ENCODE measurements around the gene CTDP1.

DNA sequence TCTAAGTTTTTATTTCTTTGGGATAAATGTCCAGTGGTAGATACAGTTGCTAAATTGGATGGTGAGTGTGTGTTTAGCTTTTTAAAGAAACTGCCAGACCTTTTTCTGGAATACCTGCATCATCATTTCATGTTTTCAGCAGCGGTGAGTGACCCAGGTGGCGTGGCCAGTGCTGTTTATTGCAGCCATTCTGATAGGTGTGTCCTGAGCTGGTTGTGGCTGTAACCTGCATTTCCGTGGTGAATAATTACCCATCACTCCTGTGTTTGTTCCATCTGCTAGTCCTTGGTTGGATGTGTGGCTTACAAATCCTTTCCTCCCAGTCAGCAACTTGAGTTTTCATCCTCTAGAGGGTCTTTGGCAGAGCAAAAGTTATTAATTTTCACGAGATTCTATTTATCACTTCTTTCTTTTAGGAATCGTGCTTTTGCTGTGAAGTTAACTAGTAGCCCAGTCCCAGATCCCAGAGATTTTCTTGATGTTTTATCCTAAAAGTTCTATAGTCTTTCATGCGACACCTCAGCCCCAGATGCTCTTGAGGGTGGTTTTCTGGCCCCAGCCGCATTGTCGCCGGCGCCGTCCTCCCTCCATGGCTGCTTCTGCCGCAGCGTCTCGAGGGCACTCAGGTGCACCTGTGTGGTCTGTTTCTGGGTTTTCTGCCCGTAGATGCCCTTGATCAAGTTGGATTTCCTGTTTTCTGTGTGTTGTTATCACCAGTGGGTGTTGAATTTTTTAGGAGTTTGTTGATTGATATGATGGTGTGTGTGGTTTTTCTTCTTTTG, 44.9 kb downstream of the CTDP1 start:
- no peak for TF ChIP-seq ZNF449 (CRISPR knock-in tag; IDR thresholded peaks at IDR 0.05)
- TF ChIP-seq, protein P1, sequence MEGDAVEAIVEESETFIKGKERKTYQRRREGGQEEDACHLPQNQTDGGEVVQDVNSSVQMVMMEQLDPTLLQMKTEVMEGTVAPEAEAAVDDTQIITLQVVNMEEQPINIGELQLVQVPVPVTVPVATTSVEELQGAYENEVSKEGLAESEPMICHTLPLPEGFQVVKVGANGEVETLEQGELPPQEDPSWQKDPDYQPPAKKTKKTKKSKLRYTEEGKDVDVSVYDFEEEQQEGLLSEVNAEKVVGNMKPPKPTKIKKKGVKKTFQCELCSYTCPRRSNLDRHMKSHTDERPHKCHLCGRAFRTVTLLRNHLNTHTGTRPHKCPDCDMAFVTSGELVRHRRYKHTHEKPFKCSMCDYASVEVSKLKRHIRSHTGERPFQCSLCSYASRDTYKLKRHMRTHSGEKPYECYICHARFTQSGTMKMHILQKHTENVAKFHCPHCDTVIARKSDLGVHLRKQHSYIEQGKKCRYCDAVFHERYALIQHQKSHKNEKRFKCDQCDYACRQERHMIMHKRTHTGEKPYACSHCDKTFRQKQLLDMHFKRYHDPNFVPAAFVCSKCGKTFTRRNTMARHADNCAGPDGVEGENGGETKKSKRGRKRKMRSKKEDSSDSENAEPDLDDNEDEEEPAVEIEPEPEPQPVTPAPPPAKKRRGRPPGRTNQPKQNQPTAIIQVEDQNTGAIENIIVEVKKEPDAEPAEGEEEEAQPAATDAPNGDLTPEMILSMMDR (IDR thresholded peaks at IDR 0.05 in 2 of 3, conservative IDR thresholded peaks at IDR 0.05 in 1 of 3; ENCODE audit: insufficient read depth in 2 of 3, low read depth in 1 of 3, low read length in 3 of 3), result no peak
- TF ChIP-seq ZKSCAN1 (IDR thresholded peaks at IDR 0.05; ENCODE audit: low read depth, low read length), result no peak
- no peak for TF ChIP-seq ELF4 (CRISPR knock-in tag; IDR thresholded peaks at IDR 0.05)
- no peak for TF ChIP-seq SRSF9 (IDR thresholded peaks at IDR 0.05; ENCODE audit: borderline replicate concordance, low read depth, low read length)
- TF ChIP-seq POLR3G (IDR thresholded peaks at IDR 0.05; ENCODE audit: extremely low read depth, insufficient read length, insufficient replicate concordance), result no peak
- TF ChIP-seq TBP (optimal IDR thresholded peaks at IDR 0.05; ENCODE audit: low read depth, low read length), result no peak
- no peak for TF ChIP-seq MAX (CRISPR knock-in tag; IDR thresholded peaks at IDR 0.05)
- no peak for TF ChIP-seq TAF1 (IDR thresholded peaks at IDR 0.05; ENCODE audit: control insufficient read depth, extremely low read depth, insufficient read depth, low read length, severe bottlenecking)
